ENCODE measurements around the gene TRNT1.

TRNT1 gene

DNA sequence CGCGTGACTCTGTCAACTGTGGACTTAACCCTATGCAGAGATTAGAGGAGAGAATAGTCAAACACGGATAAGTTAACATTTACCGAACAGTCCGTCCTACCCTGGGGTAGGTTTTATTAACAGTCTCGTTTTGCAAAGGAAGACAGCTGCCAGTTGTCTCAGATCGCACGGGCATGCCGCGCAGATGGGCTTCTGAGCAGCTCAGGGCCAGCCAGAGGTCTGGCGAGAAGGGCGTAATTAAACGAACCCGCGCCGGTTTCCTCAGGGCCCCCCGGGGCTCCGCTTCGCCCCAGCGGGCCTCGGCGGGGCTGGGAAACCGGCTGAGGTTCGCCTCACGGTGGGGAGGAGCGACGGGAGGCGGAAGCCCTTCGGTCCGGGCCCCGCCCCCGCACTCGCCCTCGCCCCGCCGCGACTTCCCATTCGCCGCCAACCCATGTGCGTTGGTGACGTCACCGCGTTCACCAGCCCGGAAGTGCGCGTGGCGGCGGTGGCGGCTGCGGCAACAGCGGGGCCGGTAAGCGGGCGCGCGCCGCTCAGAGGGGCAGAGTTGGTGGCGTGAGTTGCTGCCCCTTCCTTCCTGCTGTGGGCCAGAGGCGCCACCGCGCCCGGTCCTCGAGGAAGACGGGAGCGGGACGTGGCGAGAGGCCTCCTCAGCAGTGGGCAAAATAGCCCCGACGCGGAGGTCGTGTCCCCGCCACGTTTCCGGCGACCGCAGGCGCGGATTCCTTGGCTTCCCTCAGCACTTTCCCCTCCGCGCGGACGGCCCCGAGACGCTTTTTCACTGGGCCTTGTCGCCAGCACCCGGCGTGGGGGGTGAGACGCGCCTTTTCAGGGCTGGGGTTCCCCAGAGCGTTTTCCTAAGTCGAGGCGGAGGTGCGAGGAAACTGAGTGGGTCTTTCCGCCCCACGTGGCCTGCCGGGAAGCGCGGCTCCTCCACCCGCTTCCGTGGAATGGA is at the start of gene TRNT1:
TRNT1 (plus strand) TSS at position 464 of the 955 bp plus-strand sequence. CDS start 2,101 bp downstream, outside the sequence.
- Histone ChIP-seq H3K27me3 (ENCODE audit: insufficient read depth, low read length) (no peaks in the 10 kb centered on the region), H3K4me2 (ENCODE audit: low read length) (peak within 1 kb of the TSS; percentile 74), H4K20me1 (ENCODE audit: insufficient read depth, low read length) (no peaks in the 10 kb centered on the region), H3K36me3 (ENCODE audit: insufficient read depth, low read length) (peaks cover 35% of the 10 kb centered on the region), H3K9me2 (ENCODE audit: low read depth, low read length) (no peaks in the 10 kb centered on the region), H3K9me3 (ENCODE audit: low read length) (no peaks in the 10 kb centered on the region), H3F3A (ENCODE audit: insufficient read depth, low read length) (no peaks in the 10 kb centered on the region), H3K4me3 (ENCODE audit: low read depth, low read length, poor library complexity, severe bottlenecking) (peak within 1 kb of the TSS; percentile 90), H3K4me1 (ENCODE audit: insufficient read depth, low read length, severe bottlenecking) (peaks cover 24% of the 10 kb centered on the region), H3K27ac (ENCODE audit: low read depth, low read length, poor library complexity, severe bottlenecking) (peak within 1 kb of the TSS; percentile 68), H3K9ac (ENCODE audit: low read length) (peak within 1 kb of the TSS; percentile 92), H3K79me2 (ENCODE audit: insufficient read depth, low read length) (peaks cover 21% of the 10 kb centered on the region), H2AFZ (ENCODE audit: low read length) (peak within 1 kb of the TSS; percentile 100)
- TF ChIP-seq EZH2 (IDR thresholded peaks at IDR 0.05; ENCODE audit: borderline replicate concordance, low read length) (no peak), CTCF (IDR thresholded peaks at IDR 0.05; ENCODE audit: low read length) (no peak)

- Histone ChIP-seq H3K9ac (ENCODE audit: low read length) (no peak overlapping the region), H3K4me1 (ENCODE audit: insufficient read depth, low read length, severe bottlenecking) (no peaks in the 10 kb centered on the region), H3F3A (ENCODE audit: insufficient read depth, low read length) (no peaks in the 10 kb centered on the region), H3K36me3 (ENCODE audit: insufficient read depth, low read length) (no peaks in the 10 kb centered on the region), H3K4me3 (ENCODE audit: low read depth, low read length, poor library complexity, severe bottlenecking) (no peak overlapping the region), H3K9me3 (ENCODE audit: low read length) (no peaks in the 10 kb centered on the region), H3K4me2 (ENCODE audit: low read length) (no peak overlapping the region), H4K20me1 (ENCODE audit: insufficient read depth, low read length) (no peaks in the 10 kb centered on the region), H3K27ac (ENCODE audit: low read depth, low read length, poor library complexity, severe bottlenecking) (no peak overlapping the region), H3K9me2 (ENCODE audit: low read depth, low read length) (no peaks in the 10 kb centered on the region), H3K27me3 (ENCODE audit: insufficient read depth, low read length) (no peaks in the 10 kb centered on the region), H2AFZ (ENCODE audit: low read length) (no peak overlapping the region), H3K79me2 (ENCODE audit: insufficient read depth, low read length) (no peaks in the 10 kb centered on the region)
- TF ChIP-seq EZH2 (IDR thresholded peaks at IDR 0.05; ENCODE audit: borderline replicate concordance, low read length) (no peak), CTCF (IDR thresholded peaks at IDR 0.05; ENCODE audit: low read length) (no peak)
These were observed 46.4 kb upstream of the TRNT1 start for GRCh38 chr3:3080309-3080708.

GRCh38 chr3:3081381-3082233 is 45.1 kb upstream of the TRNT1 start:
- H3K36me3 ChIP-seq (ENCODE audit: insufficient read depth, low read length): no peaks in the 10 kb centered on the region
- no peaks in the 10 kb centered on the region for H3K9me3 ChIP-seq (ENCODE audit: low read length)
- no peaks in the 10 kb centered on the region for H3F3A ChIP-seq (ENCODE audit: insufficient read depth, low read length)
- H4K20me1 ChIP-seq (ENCODE audit: insufficient read depth, low read length): no peaks in the 10 kb centered on the region
- H2AFZ ChIP-seq (ENCODE audit: low read length): no peak overlapping the region
- H3K9me2 ChIP-seq (ENCODE audit: low read depth, low read length): no peaks in the 10 kb centered on the region
- no peaks in the 10 kb centered on the region for H3K79me2 ChIP-seq (ENCODE audit: insufficient read depth, low read length)
- H3K4me2 ChIP-seq (ENCODE audit: low read length): no peak overlapping the region
- H3K9ac ChIP-seq (ENCODE audit: low read length): no peak overlapping the region
- H3K27me3 ChIP-seq (ENCODE audit: insufficient read depth, low read length): no peaks in the 10 kb centered on the region
- no peaks in the 10 kb centered on the region for H3K4me1 ChIP-seq (ENCODE audit: insufficient read depth, low read length, severe bottlenecking)
- TF ChIP-seq CTCF (IDR thresholded peaks at IDR 0.05; ENCODE audit: low read length): no peak
- no peak for TF ChIP-seq EZH2 (IDR thresholded peaks at IDR 0.05; ENCODE audit: borderline replicate concordance, low read length)
- H3K27ac ChIP-seq (ENCODE audit: low read depth, low read length, poor library complexity, severe bottlenecking): no peak overlapping the region
- H3K4me3 ChIP-seq (ENCODE audit: low read depth, low read length, poor library complexity, severe bottlenecking): no peak overlapping the region

Measured in OCI-LY1 (cell line).